ENCODE measurements around the gene CNPY1. TPM values are rescaled to one million over a fixed set of nuclear protein-coding genes. Genes with fewer than 3 reads are reported as not detected.

The CNPY1 gene
- total and polyA plus RNA-seq, 4 donors: not detected

DNA sequence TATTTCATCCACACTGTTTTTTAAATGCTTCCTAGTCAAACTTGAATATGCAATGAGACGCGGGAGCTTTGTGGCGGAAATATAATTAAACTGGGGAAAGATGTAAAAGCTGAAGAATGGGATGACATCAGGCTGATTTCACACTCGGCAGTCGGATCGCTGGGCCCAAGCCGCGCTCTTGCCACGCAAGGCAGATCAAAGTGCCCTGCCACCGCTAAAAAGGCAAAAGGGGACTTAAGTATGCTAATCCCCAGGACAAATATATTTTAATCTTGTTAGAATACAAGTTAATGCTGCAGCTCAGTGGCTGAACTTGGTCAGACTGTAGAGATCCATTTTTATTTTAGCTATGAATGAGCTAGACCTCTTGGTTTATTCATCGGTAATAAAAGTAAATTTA lies 74.6 kb downstream of the CNPY1 start:
- Histone ChIP-seq H3K9me3 (ENCODE audit: control insufficient read depth in 4 of 4, insufficient read depth in 3 of 4, low read length in 3 of 4) (peaks cover 0 to 13% (median 2%) of the 10 kb centered on the region in 4 donors), H3K9ac (ENCODE audit: insufficient read depth in 1 of 2, low read length in 2 of 2) (no peak overlapping the region), H3K4me1 (ENCODE audit: control insufficient read depth in 5 of 5, insufficient read depth in 5 of 5, low read length in 5 of 5) (peaks cover 0 to 17% (median 3%) of the 10 kb centered on the region in 5 donors), H3K27ac (ENCODE audit: low read depth in 1 of 2, low read length in 1 of 2) (no peak overlapping the region), H3K36me3 (ENCODE audit: control insufficient read depth in 4 of 4, insufficient read depth in 4 of 4, low read length in 4 of 4) (no peaks in the 10 kb centered on the region), H3K4me3 (no peak overlapping the region), H3K27me3 (ENCODE audit: control insufficient read depth in 3 of 3, insufficient read depth in 3 of 3, low read length in 2 of 3) (peaks cover 14 to 94% (median 92%) of the 10 kb centered on the region in 3 donors)
- ATAC-seq (ENCODE audit: insufficient read depth, low FRiP score) (no peak), DNase-seq (no peak)
- TF ChIP-seq, protein P1, sequence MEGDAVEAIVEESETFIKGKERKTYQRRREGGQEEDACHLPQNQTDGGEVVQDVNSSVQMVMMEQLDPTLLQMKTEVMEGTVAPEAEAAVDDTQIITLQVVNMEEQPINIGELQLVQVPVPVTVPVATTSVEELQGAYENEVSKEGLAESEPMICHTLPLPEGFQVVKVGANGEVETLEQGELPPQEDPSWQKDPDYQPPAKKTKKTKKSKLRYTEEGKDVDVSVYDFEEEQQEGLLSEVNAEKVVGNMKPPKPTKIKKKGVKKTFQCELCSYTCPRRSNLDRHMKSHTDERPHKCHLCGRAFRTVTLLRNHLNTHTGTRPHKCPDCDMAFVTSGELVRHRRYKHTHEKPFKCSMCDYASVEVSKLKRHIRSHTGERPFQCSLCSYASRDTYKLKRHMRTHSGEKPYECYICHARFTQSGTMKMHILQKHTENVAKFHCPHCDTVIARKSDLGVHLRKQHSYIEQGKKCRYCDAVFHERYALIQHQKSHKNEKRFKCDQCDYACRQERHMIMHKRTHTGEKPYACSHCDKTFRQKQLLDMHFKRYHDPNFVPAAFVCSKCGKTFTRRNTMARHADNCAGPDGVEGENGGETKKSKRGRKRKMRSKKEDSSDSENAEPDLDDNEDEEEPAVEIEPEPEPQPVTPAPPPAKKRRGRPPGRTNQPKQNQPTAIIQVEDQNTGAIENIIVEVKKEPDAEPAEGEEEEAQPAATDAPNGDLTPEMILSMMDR (IDR thresholded peaks at IDR 0.05; ENCODE audit: control extremely low read depth, extremely low read depth): no peak
- WGBS, 2 donors: 13 to 14% methylated on average over 11 of the region's 11 CpGs

DNA sequence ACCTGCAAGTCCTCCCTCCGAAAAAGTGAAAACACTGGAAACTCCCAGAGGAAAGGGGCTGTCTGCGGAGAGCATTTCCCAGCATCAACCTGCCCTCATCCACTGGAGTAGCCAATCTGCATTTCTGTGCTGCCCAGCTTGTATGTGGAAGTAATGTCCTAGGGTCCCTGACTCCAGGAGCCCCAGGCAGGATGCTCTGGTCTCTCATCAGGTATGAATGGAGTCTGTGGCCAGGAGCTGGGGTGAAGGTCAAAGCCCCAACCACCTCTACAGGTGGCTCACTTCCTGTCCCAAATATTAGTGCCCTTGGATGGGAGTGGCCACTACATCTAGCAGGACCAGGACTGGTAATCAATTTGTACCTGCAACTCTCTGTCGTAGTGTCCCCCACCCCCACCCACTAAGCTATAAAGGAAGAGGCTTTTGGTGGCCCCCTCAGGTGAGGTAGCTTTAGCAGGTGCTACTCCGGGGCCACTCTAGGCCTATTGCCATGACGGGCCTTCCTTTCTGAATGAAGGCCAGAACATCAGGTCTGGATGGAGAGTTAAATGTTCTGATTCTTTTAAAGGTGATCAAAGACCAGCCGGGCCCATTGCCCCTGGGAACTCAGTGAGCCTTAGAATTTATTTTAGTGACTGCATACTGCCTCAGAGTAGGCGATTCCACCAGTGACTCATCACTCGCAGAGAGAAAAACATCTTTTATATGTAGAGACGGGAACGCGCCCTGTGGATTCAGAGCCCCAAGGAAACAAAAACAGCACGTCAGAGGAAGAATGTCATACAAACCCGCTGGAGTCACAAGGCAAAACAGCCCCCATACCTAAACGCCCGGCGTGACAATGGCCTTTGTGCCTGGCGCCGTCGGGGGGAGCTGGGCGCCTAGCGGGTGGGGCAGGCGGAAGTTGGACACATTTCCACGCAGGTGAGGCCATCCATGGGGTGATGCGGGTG lies 75.4 kb downstream of the CNPY1 start:
- ATAC-seq (ENCODE audit: insufficient read depth, low FRiP score) (no peak), DNase-seq (no peak)
- peaks cover 21 to 94% (median 91%) of the 10 kb centered on the region in 3 donors for H3K27me3 ChIP-seq (ENCODE audit: control insufficient read depth in 3 of 3, insufficient read depth in 3 of 3, low read length in 2 of 3)
- H3K4me1 ChIP-seq (ENCODE audit: control insufficient read depth in 5 of 5, insufficient read depth in 5 of 5, low read length in 5 of 5): peaks cover 0 to 21% (median 3%) of the 10 kb centered on the region in 5 donors
- peaks cover 0 to 13% (median 2%) of the 10 kb centered on the region in 4 donors for H3K9me3 ChIP-seq (ENCODE audit: control insufficient read depth in 4 of 4, insufficient read depth in 3 of 4, low read length in 3 of 4)
- H3K9ac ChIP-seq (ENCODE audit: insufficient read depth in 1 of 2, low read length in 2 of 2): no peak overlapping the region
- 6 to 7% methylated on average over 24 of the region's 24 CpGs for WGBS, 2 donors
- H3K4me3 ChIP-seq: no peak overlapping the region
- no peaks in the 10 kb centered on the region for H3K36me3 ChIP-seq (ENCODE audit: control insufficient read depth in 4 of 4, insufficient read depth in 4 of 4, low read length in 4 of 4)
- TF ChIP-seq, protein P1 (IDR thresholded peaks at IDR 0.05; ENCODE audit: control extremely low read depth, extremely low read depth): no peak
- H3K27ac ChIP-seq (ENCODE audit: low read depth in 1 of 2, low read length in 1 of 2): no peak overlapping the region

DNA sequence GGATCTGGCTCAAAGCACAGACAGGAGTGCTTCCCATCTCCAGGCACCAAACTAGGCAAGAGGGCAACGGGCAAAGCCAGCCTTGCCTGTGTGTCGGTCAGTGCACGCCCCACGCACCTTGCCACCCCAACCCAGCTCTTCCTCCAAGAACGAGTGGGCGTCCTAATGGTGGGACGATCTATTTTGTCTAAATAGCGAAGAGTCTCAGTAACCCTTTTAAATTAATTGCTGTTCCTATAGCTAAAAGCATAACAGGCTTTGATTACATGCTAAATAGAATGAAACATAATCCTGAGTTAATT lies 76.2 kb downstream of the CNPY1 start:
- Histone ChIP-seq H3K4me1 (ENCODE audit: control insufficient read depth in 5 of 5, insufficient read depth in 5 of 5, low read length in 5 of 5) (peaks cover 0 to 21% (median 3%) of the 10 kb centered on the region in 5 donors), H3K4me3 (no peak overlapping the region), H3K27me3 (ENCODE audit: control insufficient read depth in 3 of 3, insufficient read depth in 3 of 3, low read length in 2 of 3) (peaks cover 19 to 94% (median 91%) of the 10 kb centered on the region in 3 donors), H3K27ac (ENCODE audit: low read depth in 1 of 2, low read length in 1 of 2) (no peak overlapping the region), H3K9ac (ENCODE audit: insufficient read depth in 1 of 2, low read length in 2 of 2) (no peak overlapping the region), H3K9me3 (ENCODE audit: control insufficient read depth in 4 of 4, insufficient read depth in 3 of 4, low read length in 3 of 4) (peaks cover 0 to 4% (median 0%) of the 10 kb centered on the region in 4 donors), H3K36me3 (ENCODE audit: control insufficient read depth in 4 of 4, insufficient read depth in 4 of 4, low read length in 4 of 4) (no peaks in the 10 kb centered on the region)
- 24 to 30% methylated on average over 8 of the region's 8 CpGs for WGBS, 2 donors
- ATAC-seq (ENCODE audit: insufficient read depth, low FRiP score) (no peak), DNase-seq (no peak)
- TF ChIP-seq, protein P1 (IDR thresholded peaks at IDR 0.05; ENCODE audit: control extremely low read depth, extremely low read depth): no peak
